ENCODE data around the gene IL5.

DNA sequence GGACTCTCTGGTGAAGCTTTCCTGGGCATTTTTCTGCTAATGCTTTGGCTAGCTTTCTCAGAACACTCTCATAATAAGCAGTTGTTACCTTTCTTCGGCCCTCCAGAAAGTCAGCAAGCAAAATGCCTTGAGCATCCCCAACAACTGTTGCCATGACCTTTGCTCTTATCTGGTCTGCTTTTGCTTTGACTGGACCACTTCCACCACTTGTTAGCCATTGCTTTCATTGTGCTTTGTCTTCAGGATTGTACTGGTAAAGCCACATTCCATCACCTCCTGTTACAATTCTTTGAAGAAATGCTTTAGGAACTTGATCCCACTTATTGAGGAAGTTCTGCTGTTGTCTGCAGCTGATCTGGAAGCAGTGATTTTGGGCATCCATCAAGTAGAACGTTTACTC, 49.2 kb upstream of the IL5 start:
- TF ChIP-seq POLR2A (IDR thresholded peaks at IDR 0.05; ENCODE audit: low read length) (no peak), GATA1 (IDR thresholded peaks at IDR 0.05; ENCODE audit: low read depth, low read length) (no peak)
